ENCODE results near the gene IP6K1.
"Not testable (repeated sequence)": the region's sequence is repeated elsewhere in the genome, so short reads cannot be mapped to it uniquely, and the experiment has no call there.

- not testable (repeated sequence) for TF ChIP-seq CTCF (conservative IDR thresholded peaks at IDR 0.05; ENCODE audit: low read length); EZH2phosphoT487 (IDR thresholded peaks at IDR 0.05; ENCODE audit: borderline replicate concordance, low read depth, low read length)
Observed at GRCh38 chr3:49684453-49684852, 101.9 kb downstream of the IP6K1 start.
